ENCODE data around the gene KLF7. TPM values are rescaled to one million over a fixed set of nuclear protein-coding genes. Genes with fewer than 3 reads are reported as not detected.

KLF7 gene
- 68.9 TPM for total RNA-seq
- long read RNA-seq, full-length matches to known transcripts, result 4 of 72 reads
- long read RNA-seq, partial matches to known transcripts, result 12 of 72 reads
- long read RNA-seq, other reads (novel, unspliced or antisense), result 56 of 72 reads

GRCh38 chr2:207165121-207166038 is at the start of gene KLF7:
Gene KLF7 (minus strand): TSS chr2:207165948. CDS start chr2:207165568, 380 bp downstream.
- DNase-seq (ENCODE audit: low spot score), result no peak

DNA sequence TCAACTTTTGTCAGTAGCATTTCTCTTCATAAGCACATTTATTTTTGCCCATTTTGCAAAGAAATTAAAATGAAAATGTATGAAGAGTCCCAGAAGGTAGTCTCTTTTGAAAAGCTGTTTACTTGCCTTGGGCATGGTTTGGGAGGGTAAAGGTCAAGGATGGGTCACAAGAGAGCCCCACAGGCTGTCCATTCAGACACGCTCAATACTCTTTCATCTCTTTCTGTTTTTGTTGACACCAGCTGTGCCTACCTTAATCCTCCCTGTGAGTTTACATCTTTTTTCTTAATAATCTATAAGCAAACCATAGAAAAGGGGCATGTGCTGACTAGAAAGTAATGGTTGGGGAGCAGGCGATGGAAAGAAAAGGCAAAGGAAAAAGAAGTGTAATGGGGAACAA is 49.6 kb upstream of the KLF7 start:
- no peak for DNase-seq (ENCODE audit: low spot score)

DNA sequence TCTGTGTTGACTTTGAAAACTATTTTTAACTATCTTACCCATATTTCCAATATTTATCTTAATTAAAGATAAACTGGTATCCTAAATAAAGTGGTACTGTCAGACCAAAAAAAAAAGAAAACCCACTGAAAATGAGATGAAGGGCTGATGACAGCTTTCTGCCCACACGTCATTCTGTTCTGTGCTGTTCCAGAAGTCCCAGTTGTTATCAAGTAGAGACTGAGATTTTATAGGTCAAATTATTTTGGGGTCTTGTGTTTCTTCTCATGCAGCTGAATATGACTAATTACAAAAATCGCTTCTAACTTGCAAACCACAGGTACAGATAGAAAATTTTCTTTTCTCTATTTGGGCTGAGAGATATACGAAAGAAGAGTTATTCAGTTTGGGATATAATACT is 48.7 kb upstream of the KLF7 start:
- DNase-seq (ENCODE audit: low spot score), result no peak

DNA sequence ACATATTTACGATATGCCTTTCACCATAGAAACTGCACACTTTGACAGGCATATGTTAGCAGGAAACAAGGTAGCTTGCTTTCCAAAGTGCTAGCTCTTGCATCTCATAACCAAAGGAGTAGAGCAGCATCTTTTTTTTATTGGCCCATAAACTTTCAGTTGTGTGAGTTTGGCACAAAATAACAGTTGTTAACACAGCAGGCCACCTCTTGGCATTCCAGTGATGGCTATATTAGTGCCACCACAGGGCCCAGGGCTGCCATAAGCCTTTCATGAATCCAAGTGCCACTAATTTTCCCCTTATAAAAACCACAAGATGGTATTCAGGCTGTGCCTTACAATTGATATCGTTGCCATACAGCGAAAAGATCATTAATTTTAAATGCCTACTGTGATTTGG is 40.3 kb upstream of the KLF7 start:
- DNase-seq (ENCODE audit: low spot score), result no peak

DNA sequence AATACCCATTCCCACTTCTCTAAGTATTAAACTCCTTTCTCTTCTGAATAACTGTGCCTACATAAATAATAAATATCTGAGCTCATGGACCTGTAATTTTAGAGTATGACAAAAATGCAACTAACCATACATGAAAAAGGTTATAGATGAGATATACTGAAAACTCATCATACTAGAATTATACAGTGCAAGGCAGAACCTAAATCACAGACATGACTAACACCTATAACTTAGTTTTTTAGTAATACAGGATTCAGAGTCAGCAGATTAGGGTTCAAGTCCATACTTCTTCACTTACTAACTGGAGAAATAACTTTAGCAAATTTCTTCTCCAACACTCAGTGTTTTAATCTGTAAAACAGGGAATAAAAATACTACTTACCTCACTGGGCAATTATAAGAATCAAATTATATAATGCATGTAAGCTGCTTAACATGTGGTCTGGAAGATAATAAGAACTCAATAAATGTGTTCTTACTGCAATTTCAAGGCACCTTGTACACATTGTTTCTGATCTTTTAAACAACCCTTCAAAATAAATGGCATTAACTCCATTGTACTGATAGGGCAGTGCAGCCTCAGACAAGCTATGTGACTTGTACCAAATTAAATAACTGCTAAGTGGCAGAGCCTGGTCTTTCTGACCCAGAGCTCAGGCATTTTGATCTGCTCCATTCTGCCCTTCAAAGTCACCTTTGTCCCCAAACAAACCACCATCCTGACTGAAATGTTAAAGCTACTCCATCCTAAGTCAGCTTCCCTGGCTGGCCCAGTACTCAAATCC is 39.6 kb upstream of the KLF7 start:
- no peak for DNase-seq (ENCODE audit: low spot score)

GRCh38 chr2:207203056-207203455 is 37.3 kb upstream of the KLF7 start:
- no peak for DNase-seq (ENCODE audit: low spot score)

DNA sequence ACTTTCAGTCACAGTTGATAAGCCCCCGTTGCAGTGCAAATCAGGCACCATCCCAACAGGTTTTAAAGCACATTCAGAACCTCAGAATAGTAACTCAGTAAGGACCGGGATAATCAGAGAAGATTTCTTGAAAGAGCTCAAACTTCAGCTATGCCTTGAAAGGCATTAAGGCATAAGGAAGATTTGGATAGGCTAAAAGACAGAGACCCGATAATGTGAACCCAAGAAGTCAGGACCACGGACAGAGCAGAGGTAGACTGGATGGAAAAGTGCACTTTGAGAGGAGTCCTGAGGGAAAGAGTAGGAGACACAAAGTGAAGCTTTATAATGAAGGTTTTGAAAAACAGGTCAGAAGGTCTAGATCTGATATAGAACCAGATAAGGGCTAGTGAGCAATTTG is 36.9 kb upstream of the KLF7 start:
- DNase-seq (ENCODE audit: low spot score), result no peak

DNA sequence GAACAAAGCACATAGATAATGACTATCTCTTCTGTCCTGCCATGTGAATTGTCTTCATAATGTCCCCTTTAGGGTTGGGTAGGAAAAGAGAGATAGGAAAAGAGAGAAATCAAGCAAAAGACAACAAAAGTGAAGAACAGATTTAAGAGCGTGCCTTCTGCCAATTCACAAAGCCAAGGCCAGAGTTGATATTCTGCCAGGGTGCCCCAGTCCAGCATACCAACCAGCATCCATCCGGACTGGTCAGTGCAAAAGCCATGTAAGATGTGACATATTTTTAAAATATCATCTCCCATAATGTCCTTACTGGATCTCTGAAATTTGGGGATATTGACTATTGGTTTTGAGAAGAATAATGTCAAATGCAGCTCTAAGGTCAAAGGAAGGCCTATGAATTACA is 35.7 kb upstream of the KLF7 start:
- no peak for DNase-seq (ENCODE audit: low spot score)

GRCh38 chr2:207200136-207200535 is 34.4 kb upstream of the KLF7 start:
- no peak for DNase-seq (ENCODE audit: low spot score)

DNA sequence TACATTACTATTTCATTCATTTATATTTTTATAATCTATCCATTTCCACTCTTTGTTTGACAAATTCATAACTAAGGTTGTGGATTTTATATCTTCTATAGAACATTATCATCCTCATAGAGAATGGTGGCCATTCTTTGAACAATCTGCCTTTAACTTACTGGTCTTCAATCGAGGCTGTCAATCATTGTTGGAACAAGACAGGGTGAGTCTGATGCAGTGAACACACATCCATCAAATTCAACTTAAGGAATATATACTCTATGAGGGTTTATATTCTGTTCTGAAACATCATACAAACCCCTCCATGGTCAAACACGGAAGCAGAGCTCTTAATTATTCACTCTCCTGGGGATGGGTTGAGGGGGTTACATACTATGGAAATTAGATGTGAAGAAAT is 28.3 kb upstream of the KLF7 start:
- DNase-seq (ENCODE audit: low spot score), result no peak

DNA sequence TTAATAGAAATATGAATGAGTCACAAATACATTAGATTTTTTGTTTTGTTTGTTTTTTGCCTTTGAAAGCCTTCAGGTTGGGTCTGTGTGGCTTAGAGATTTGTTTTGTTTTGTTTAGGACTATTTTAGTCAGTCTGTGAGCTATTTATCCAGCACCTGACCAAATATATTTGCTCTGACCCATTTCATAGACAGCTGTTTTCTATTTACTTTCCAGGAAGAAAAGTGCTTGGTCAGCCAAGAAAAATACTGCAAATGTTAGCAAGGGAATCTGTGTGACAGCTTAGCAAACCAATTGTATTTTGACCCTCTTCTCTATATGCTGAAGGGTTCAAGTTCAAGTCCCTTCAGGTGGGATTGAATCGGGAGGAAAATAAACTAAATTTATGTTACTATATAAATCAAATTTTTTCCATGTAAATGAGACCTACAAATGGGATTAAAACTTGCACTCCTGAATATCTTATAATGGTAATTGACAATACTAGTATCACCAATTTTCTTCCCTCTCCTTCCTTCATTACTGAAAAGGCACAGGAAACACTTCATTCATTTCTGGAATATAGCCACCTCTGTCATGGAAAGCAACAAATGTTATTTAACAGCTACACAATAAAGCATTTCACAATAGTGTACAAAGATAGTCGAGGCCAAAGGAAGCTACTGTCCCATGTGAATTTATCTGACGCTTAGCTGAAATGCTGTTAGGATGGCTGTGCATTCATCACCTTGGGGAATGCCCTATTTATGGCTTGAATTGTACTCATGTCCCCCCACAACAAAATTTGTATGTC is 23.1 kb upstream of the KLF7 start:
- DNase-seq (ENCODE audit: low spot score), result no peak

DNA sequence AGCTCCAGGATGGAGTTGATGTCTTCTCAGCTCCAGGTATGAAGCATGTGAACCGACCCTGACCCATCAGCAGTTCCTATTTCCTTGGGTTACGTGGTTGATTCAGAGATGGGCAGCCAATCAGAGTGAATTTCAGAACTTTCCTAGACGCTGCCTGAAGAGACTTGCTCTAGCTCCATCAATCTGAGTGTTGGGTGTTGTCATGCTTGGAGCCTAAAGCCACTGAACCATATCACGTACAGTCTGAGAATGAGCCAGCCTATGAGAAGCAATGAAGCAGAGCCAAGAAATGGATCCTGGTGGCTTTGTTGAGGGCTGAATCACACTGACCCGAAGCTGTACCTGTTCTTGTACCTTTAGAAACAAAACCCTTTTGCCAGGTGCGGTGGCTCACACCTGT is 19.6 kb upstream of the KLF7 start:
- no peak for DNase-seq (ENCODE audit: low spot score)

- no peak for DNase-seq (ENCODE audit: low spot score)
Measured at GRCh38 chr2:207184768-207185167, 19.0 kb upstream of the KLF7 start.

DNA sequence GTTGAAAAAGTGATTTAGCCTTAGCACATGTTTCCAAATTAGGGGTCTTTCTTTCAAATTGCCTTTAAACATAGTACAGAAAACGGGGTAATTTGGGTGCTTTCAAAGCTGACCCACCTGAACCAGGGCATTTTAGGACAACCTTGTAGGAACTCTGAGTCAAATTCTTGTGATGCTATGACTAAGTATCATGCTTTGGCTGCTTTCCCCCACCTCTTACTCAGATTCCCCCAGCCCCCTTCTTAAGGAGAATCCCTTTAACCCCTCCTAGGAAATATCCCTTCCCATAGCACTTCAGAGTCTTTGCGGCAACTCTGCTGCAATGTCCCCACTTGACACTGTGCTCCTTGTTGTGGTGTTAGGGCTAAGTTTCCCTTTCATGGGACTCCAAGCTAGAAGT is 18.6 kb upstream of the KLF7 start:
- DNase-seq (ENCODE audit: low spot score), result no peak

DNA sequence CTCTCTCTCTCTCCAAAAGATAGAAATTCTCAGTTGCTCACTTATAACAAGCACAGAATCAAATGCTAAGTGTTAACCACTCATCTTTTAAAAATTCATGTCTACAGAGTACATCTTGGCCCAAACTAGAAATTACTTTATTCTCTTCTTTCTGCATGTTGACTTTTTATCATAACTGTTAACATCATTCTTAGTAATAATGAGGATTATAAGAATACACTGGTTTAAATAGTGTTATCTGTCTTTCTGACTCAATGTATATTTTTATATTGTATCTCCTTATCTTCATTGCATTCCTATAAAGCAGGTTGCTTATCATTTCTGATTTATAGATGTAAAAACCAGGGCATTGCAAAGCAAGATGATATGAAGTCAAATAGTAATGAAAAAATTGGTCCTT is 17.8 kb upstream of the KLF7 start:
- DNase-seq (ENCODE audit: low spot score), result no peak

DNA sequence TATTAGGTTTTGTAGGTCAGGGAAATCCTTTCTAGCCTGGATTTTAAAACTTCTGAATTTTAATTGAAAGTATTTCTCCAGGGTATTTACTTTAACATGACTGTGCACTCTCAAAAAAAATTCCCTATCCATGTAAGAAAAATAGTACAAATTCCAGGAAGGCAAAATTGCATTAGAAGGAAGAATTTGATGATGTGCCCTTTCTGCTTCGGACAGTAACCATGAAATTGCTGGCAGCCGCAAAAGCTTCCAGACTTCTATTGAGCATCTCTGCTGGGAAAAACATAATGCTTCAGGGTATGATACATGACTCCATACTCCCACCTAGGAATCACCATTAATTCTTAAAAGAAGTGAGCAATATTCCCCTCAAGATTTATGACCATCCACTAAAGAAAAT is 17.2 kb upstream of the KLF7 start:
- no peak for DNase-seq (ENCODE audit: low spot score)

DNA sequence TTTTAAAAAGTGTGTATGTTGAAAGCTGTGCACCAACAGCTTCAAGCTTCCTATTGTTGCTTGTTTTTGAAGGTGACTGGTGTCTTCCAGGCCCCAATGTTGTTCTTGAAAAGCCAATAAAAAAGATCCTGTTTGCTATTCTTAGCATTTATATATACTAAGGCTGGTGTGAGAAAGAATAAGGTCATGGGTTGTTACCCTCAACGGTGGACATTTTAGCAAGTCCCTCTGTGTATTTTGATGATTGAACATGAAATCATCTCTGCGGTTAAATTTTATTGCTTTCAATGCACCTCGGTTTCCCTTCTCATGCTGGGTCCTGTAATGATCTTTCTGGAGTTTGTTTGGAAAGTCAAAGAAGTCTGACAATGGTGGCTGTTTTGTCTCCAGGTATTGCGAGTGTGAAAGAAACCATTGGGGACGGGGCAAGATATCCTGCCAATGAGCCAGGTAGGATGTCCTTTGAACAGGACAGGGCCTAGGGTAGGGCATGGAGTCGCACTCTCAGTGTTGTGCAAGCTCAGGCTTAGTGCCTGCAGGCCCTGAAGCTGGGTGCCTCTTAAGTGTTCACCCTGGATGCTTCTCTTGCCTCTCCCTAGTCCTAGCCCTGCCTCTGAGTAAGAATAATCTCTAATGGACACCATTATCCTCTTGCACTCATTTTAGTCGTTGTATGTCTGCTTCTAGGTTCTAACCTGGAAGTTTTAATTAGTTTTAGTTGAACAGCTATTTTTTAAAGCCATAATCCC is 16.0 kb upstream of the KLF7 start:
- no peak for DNase-seq (ENCODE audit: low spot score)

DNA sequence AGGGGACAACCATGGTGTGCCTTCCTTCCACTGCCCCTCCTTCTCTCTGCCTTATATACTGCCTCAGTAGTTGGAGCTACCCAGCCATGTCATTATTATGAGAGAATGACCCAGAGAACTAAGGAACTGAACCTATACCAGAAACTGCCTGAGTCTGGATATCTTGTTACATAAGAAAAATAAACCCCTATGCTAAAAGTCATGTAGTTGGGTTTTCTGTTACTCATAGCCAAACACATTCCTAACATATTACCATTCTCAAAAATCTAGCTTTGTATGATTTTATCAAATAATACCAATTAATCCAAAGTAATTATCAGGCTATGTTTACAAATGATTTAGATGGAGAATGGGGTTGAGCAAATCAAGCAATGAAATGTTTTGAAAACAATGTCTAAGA is 15.0 kb upstream of the KLF7 start:
- DNase-seq (ENCODE audit: low spot score), result no peak

- no peak for DNase-seq (ENCODE audit: low spot score)
Measured at GRCh38 chr2:207176247-207176646, 10.5 kb upstream of the KLF7 start.

DNA sequence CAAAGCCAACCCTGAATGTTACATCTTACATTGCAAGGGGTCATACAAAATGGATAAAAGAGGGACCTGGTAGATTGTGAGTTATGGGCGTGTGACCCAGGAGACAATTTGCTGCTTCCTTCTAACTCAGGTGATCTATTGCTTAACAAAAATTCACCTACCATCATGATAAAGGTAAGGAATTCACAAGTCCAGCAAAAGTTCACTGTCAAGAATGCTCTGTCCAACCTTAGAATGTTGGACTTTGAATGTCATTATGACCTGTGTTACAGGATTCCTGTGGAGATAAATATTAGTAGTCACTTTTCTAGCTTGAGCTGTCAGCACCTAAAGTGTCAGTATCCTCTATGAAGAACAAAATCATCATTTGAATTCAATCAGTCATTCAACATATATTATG is 7.9 kb upstream of the KLF7 start:
- no peak for DNase-seq (ENCODE audit: low spot score)

All from mesenteric fat pad (tissue), 1 donor.